ENCODE data around the gene THYN1. TPM values are rescaled to one million over a fixed set of nuclear protein-coding genes. Genes with fewer than 3 reads are reported as not detected.
"Not testable (repeated sequence)": the region's sequence is repeated elsewhere in the genome, so short reads cannot be mapped to it uniquely, and the experiment has no call there.

The THYN1 gene
- total RNA-seq, 1 donor from 2014 or later, result 33.9 TPM

DNA sequence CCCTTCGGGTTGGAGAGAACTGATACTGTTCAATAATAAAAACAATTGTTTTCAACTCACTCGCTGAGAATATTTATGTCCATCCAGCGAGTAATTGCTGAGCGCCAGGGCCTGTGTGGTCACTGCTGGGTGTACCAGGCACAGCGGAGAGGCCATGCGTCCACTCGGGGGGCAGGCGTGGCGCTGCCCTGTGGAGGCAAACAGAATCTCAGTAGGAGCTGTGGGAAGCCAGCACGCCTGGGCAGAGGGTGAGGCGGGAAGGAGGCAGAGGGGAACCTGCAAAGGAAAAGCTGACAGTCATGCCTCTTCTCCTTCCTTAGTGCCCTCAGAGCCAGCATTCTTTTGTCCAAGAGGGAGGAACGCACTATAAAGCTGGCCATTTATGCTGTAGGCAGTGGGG is 34.4 kb upstream of the THYN1 start:
- TF ChIP-seq, protein P1, sequence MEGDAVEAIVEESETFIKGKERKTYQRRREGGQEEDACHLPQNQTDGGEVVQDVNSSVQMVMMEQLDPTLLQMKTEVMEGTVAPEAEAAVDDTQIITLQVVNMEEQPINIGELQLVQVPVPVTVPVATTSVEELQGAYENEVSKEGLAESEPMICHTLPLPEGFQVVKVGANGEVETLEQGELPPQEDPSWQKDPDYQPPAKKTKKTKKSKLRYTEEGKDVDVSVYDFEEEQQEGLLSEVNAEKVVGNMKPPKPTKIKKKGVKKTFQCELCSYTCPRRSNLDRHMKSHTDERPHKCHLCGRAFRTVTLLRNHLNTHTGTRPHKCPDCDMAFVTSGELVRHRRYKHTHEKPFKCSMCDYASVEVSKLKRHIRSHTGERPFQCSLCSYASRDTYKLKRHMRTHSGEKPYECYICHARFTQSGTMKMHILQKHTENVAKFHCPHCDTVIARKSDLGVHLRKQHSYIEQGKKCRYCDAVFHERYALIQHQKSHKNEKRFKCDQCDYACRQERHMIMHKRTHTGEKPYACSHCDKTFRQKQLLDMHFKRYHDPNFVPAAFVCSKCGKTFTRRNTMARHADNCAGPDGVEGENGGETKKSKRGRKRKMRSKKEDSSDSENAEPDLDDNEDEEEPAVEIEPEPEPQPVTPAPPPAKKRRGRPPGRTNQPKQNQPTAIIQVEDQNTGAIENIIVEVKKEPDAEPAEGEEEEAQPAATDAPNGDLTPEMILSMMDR (IDR thresholded peaks at IDR 0.05), result no peak
- no peak overlapping the region for H3K27ac Mint-ChIP-seq (ENCODE audit: unreplicated experiment)
- H3K4me1 Mint-ChIP-seq (ENCODE audit: unreplicated experiment), result no peaks in the 10 kb centered on the region
- H3K27me3 Mint-ChIP-seq (ENCODE audit: unreplicated experiment), result peaks cover 19% of the 10 kb centered on the region
- DNase-seq (ENCODE audit: extremely low spot score, unreplicated experiment), result no peak
- H3K9me3 Mint-ChIP-seq (ENCODE audit: unreplicated experiment), result no peaks in the 10 kb centered on the region
- H3K36me3 Mint-ChIP-seq (ENCODE audit: unreplicated experiment), result no peaks in the 10 kb centered on the region
- no peak overlapping the region for H3K4me3 Mint-ChIP-seq (ENCODE audit: unreplicated experiment)

DNA sequence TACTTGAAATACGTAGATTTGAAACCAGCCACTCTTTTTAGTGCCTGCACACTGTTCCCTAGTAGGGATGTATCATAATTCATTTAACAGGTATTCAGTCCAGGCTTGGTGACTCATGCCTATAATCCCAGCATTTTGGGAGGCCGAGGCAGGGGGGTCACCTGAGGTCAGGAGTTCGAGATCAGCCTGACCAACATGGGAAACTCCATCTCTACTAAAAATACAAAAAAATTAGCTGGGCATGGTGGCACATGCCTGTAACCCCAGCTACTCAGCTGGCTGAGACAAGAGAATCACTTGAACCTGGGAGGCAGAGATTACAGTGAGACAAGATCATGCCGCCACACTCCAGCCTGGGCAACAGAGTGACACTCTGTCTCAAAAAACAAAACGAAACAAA is 31.2 kb upstream of the THYN1 start:
- H3K4me1 Mint-ChIP-seq (ENCODE audit: unreplicated experiment); H3K27ac Mint-ChIP-seq (ENCODE audit: unreplicated experiment); H3K36me3 Mint-ChIP-seq (ENCODE audit: unreplicated experiment); H3K9me3 Mint-ChIP-seq (ENCODE audit: unreplicated experiment); H3K4me3 Mint-ChIP-seq (ENCODE audit: unreplicated experiment); DNase-seq (ENCODE audit: extremely low spot score, unreplicated experiment): not testable (repeated sequence)
- peaks cover 37% of the 10 kb centered on the region for H3K27me3 Mint-ChIP-seq (ENCODE audit: unreplicated experiment)

DNA sequence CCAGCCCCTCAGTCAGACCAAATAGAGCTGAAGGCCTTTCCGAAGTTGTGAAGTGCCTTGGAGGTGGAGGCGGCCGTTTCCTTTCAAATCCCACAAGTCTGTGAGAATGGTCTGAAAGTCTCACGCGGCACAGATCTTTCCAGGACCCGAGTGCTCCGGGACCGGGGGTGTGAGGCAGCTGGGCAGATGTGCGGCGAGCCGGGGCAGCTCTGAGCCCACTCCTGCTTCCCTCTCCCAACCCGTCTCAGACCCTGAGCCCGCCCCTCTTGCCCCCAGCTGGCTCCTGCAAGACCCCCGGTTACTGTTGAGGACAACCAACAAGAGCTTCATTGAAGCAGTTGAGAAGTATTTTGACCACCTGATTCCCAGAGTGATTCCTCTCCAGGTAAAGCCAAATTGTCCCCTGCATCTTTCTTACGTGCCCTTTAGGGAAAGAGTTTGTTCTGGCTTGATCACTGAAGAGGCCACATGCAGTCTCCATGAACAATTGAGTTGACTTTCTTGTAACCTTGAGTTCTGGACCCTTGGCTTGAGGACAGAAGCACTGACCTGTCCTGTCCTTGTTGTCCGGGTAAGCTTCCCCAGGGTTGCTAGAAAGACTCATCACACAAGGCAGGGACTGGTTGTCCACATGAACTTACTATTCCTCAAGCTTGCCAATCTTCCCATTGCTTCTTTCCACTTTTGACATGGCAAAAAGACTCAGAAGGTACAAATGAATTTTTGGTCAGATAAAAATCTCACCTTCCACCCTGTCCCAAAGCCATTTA is 30.5 kb upstream of the THYN1 start:
- TF ChIP-seq, protein P1 (IDR thresholded peaks at IDR 0.05), result no peak
- Mint-ChIP-seq H3K4me1 (ENCODE audit: unreplicated experiment) (no peaks in the 10 kb centered on the region), H3K36me3 (ENCODE audit: unreplicated experiment) (no peaks in the 10 kb centered on the region), H3K9me3 (ENCODE audit: unreplicated experiment) (no peaks in the 10 kb centered on the region), H3K27ac (ENCODE audit: unreplicated experiment) (no peak overlapping the region), H3K4me3 (ENCODE audit: unreplicated experiment) (no peak overlapping the region), H3K27me3 (ENCODE audit: unreplicated experiment) (peaks cover 39% of the 10 kb centered on the region)
- DNase-seq (ENCODE audit: extremely low spot score, unreplicated experiment), result no peak

DNA sequence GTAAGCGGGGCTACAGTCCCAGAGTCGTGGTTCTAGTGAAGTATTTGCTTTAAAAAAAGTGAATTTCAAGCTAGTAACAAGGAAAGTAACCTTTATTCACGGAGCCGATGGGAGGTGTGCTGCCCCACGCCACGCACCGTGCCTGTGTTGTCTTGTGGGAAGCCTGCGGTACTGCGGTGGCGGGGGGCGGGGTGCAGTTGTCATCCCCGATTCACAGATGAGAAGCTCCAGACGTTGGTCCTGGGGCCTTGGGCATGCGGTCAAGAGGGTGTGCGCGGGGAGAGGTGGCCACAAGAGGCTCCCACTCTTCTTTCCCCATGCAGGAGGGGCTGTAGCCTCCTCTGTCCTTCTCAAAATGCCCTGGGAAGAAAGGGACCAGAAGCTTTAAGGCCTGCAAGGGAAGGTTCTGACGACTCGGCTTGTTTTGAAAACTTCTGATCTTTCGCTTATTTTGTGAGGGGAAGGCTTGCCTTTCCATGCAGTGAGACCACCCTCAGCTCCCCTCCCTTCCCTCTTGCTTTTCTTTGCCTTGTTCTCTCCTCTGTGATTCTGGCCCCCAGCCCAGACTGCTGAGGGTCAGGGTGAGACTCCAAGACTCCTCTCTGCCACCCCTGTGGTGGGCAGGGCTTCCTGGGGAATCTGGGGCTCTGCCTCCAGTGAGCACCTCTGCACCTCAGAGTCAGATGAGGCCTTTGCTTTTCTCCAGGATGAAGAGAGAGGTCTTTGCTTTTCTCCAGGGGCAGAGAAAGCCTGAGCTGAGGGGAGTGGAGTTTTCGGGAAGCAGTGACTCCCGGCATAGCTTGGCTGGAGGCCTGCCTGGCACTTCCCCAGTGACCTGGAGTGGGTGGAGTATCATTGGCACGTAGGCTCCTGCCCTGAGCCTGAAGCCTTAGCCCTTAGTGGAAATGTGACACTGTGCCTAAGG is 29.2 kb upstream of the THYN1 start:
- Mint-ChIP-seq H3K4me3 (ENCODE audit: unreplicated experiment) (no peak overlapping the region), H3K27ac (ENCODE audit: unreplicated experiment) (no peak overlapping the region), H3K27me3 (ENCODE audit: unreplicated experiment) (peaks cover 46% of the 10 kb centered on the region), H3K4me1 (ENCODE audit: unreplicated experiment) (no peaks in the 10 kb centered on the region), H3K9me3 (ENCODE audit: unreplicated experiment) (no peaks in the 10 kb centered on the region), H3K36me3 (ENCODE audit: unreplicated experiment) (no peaks in the 10 kb centered on the region)
- DNase-seq (ENCODE audit: extremely low spot score, unreplicated experiment), result no peak
- TF ChIP-seq, protein P1 (IDR thresholded peaks at IDR 0.05), result no peak

- H3K27me3 Mint-ChIP-seq (ENCODE audit: unreplicated experiment), result peaks cover 50% of the 10 kb centered on the region
- not testable (repeated sequence) for H3K36me3 Mint-ChIP-seq (ENCODE audit: unreplicated experiment); H3K27ac Mint-ChIP-seq (ENCODE audit: unreplicated experiment); H3K4me3 Mint-ChIP-seq (ENCODE audit: unreplicated experiment); H3K9me3 Mint-ChIP-seq (ENCODE audit: unreplicated experiment); H3K4me1 Mint-ChIP-seq (ENCODE audit: unreplicated experiment); DNase-seq (ENCODE audit: extremely low spot score, unreplicated experiment)
Observed at GRCh38 chr11:134281635-134282034, 28.5 kb upstream of the THYN1 start.

- peaks cover 15% of the 10 kb centered on the region for H3K4me1 Mint-ChIP-seq (ENCODE audit: unreplicated experiment)
- TF ChIP-seq, protein P1 (IDR thresholded peaks at IDR 0.05), result no peak
- H3K27ac Mint-ChIP-seq (ENCODE audit: unreplicated experiment), result no peak overlapping the region
- no peak overlapping the region for H3K4me3 Mint-ChIP-seq (ENCODE audit: unreplicated experiment)
- peak; percentile 34 for DNase-seq (ENCODE audit: extremely low spot score, unreplicated experiment)
- no peaks in the 10 kb centered on the region for H3K36me3 Mint-ChIP-seq (ENCODE audit: unreplicated experiment)
- H3K9me3 Mint-ChIP-seq (ENCODE audit: unreplicated experiment), result no peaks in the 10 kb centered on the region
- H3K27me3 Mint-ChIP-seq (ENCODE audit: unreplicated experiment), result peaks cover 70% of the 10 kb centered on the region
Observed at GRCh38 chr11:134278356-134278755, 25.2 kb upstream of the THYN1 start.

Data from osteocyte (in vitro differentiated cells).